Sigmoid colon (tissue), 7 donors: ENCODE results near the gene SLC7A6. TPM values are rescaled to one million over a fixed set of nuclear protein-coding genes. Genes with fewer than 3 reads are reported as not detected.
"Not testable (repeated sequence)": the region's sequence is repeated elsewhere in the genome, so short reads cannot be mapped to it uniquely, and the experiment has no call there.

Experiments
- DNase-seq: peaks from one replicate; pipeline ENCODE4 v3.0.0-alpha.2; 2019
- H3K27ac ChIP-seq, 4 donors: fragments of 200-600 bp; sonication (generic); one replicate each; pipeline ENCODE4 v1.5.1; 2016 to 2019; ENCODE audit warnings: mild to moderate bottlenecking in 1 of 4
- H3K27me3 ChIP-seq, 3 donors: fragments of 200-600 bp; sonication (generic); one replicate each; pipeline ENCODE4 v1.5.1; 2019; ENCODE audit warnings: mild to moderate bottlenecking in 1 of 3
- H3K36me3 ChIP-seq, 4 donors: fragments of 200-600 bp; sonication (generic); one replicate each; pipeline ENCODE4 v1.5.1; 2016 to 2019
- H3K4me1 ChIP-seq, 4 donors: fragments of 200-600 bp; sonication (generic); one replicate each; pipeline ENCODE4 v1.5.1; 2017 to 2019
- H3K4me3 ChIP-seq, 4 donors: fragments of 200-600 bp; sonication (generic); one replicate each; pipeline ENCODE4 v1.5.1; 2017 to 2019; ENCODE audit warnings: mild to moderate bottlenecking in 2 of 4, moderate library complexity in 1 of 4
- H3K9me3 ChIP-seq, 4 donors: fragments of 200-600 bp in 3 of 4; sonication (generic) in 3 of 4; one replicate each; pipeline versions ENCODE4 v1.5.1 to v1.6.1; 2013 to 2019
- EP300 ChIP-seq, 4 donors: sonication (generic); formaldehyde crosslinking; IDR thresholded peaks; one replicate each; pipeline ENCODE4 v1.6.1; 2017; ENCODE audit warnings: antibody characterized with exemption in 4 of 4
- POLR2A ChIP-seq, 2 donors: fragments of 450-650 bp; IDR thresholded peaks; one replicate each; pipeline ENCODE4 v1.6.1; 2016; ENCODE audit warnings: antibody characterized with exemption in 2 of 2, mild to moderate bottlenecking in 2 of 2, moderate library complexity in 2 of 2
- POLR2AphosphoS5 ChIP-seq, 4 donors: sonication (generic); formaldehyde crosslinking; IDR thresholded peaks; one replicate each; pipeline ENCODE4 v1.6.1; 2017; ENCODE audit warnings: antibody characterized with exemption in 4 of 4
- WGBS, 2 donors: extraction: QIAGEN DNeasy Blood & Tissue Kit; methylation state at CpG; one replicate each; pipeline ENCODE4 v1.1.7; 2013; 5-methylcytosine and 5-hydroxymethylcytosine counted together
- intact Hi-C: fragments of 100-400 bp; cut with DNase I; formaldehyde crosslinking; loops from one replicate; pipeline ENCODE4 v1.15.1; 2023
- polyA plus RNA-seq, 3 donors: library from polyadenylated mRNA; stranded (reverse); fragments of 200-250 nt; gene quantifications; one replicate each; pipeline ENCODE4 v1.2.3, GENCODE V29; 2013
- total RNA-seq, 4 donors: library from RNA; depleted of rRNA; stranded (reverse); fragments of >200 nt; gene quantifications; one replicate each; pipeline ENCODE4 v1.1.0, GENCODE V29; 2016
- TF ChIP-seq, protein P1 (sequence below), 4 experiments: fragments of 450-650 bp in 3 of 4; fragments of 200-600 bp in 1 of 4; IDR thresholded peaks; one replicate each; pipeline ENCODE4 v1.5.1; 2016 to 2019; ENCODE audit warnings: antibody characterized with exemption in 4 of 4, mild to moderate bottlenecking in 3 of 4, moderate library complexity in 2 of 4
- donor health status: healthy with polysubstance abuse.
- donor health status: Bipolar disorder and iron deficiency.
- donor health status: healthy.

The SLC7A6 gene
- total and polyA plus RNA-seq, 7 donors: 1.8 to 40.7 (median 26.8) TPM

DNA sequence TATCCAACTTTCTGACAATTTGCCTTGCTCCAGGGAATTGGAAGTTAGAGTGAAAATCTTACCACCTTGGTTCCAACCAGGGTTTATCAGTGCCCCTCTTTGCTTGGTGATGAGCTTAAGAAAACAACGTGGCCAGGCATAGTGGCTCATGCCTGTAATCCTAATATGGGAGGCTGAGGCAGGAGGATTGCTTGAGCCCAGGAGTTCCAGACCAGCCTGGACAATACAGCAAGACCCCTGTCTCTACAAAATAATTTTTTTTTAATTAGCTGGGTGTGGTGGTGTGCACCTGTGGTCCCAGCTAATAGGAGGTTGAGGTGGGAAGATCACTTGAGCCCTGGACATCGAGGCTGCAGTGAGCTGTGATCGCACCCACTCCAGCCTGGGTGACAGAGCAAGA is 21.4 kb downstream of the SLC7A6 start:
- TF ChIP-seq POLR2A (IDR thresholded peaks at IDR 0.05): no peak
- no peak for TF ChIP-seq POLR2AphosphoS5 (IDR thresholded peaks at IDR 0.05)
- TF ChIP-seq, protein P1, sequence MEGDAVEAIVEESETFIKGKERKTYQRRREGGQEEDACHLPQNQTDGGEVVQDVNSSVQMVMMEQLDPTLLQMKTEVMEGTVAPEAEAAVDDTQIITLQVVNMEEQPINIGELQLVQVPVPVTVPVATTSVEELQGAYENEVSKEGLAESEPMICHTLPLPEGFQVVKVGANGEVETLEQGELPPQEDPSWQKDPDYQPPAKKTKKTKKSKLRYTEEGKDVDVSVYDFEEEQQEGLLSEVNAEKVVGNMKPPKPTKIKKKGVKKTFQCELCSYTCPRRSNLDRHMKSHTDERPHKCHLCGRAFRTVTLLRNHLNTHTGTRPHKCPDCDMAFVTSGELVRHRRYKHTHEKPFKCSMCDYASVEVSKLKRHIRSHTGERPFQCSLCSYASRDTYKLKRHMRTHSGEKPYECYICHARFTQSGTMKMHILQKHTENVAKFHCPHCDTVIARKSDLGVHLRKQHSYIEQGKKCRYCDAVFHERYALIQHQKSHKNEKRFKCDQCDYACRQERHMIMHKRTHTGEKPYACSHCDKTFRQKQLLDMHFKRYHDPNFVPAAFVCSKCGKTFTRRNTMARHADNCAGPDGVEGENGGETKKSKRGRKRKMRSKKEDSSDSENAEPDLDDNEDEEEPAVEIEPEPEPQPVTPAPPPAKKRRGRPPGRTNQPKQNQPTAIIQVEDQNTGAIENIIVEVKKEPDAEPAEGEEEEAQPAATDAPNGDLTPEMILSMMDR (IDR thresholded peaks at IDR 0.05): no peak
- no peak for TF ChIP-seq EP300 (IDR thresholded peaks at IDR 0.05)
- no peaks in the 10 kb centered on the region for H3K9me3 ChIP-seq
- no peak overlapping the region for H3K4me3 ChIP-seq
- H3K36me3 ChIP-seq: peaks cover 0 to 32% (median 8%) of the 10 kb centered on the region in 4 donors
- WGBS, 2 donors: 83 to 91% methylated on average over 3 of the region's 3 CpGs
- DNase-seq: no peak
- H3K27ac ChIP-seq: peak overlapping the region in 2 of 4 donors; percentile 16 to 31
- H3K4me1 ChIP-seq: peaks cover 0 to 13% (median 2%) of the 10 kb centered on the region in 4 donors
- no peaks in the 10 kb centered on the region for H3K27me3 ChIP-seq
- intact Hi-C loops: no loop called here

DNA sequence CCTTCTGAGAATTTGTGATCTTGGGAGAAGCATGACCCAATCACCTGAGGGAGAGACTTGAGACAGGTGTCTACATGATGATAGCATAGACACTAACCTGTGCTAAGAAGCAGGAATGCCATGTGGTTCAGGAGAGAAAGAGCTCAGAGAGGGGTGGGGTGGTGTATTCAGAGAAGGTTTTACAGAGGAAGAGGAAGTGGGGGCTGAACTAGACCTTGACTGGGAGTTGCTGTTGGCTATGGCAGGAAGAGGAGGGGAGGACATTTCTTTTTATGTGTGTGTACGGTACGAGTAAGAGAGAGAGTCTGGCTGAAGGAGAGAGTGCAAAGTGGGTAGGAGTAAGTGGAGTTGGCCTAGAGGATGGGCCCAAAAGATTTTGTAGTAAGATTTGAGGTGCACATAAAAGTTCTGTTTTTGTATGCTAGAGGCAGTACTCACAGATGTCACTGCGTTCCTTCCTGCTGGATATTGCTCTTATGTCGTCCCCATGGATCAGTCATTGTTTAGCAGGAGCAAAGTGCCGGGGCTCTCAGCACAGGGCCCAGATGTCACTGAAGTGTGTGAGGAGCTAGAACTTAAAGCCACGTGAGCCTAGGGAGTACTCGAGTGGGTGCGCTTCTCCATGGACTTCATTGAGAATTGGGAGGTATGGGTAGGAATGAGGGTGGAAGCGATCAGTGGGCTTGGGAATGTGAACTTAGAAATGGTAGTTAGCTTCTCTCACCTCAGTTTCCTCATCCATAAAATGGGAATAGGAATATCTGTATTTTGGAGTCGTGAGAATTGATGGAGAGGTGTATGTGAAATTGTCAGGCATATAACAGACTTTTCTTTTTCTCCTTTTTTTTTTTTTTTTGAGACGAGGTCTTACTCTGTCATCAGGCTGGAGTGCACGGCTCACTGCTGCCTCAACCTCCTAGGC is 22.1 kb downstream of the SLC7A6 start:
- Histone ChIP-seq H3K27me3 (no peaks in the 10 kb centered on the region), H3K9me3 (no peaks in the 10 kb centered on the region), H3K4me1 (peaks cover 0 to 13% (median 2%) of the 10 kb centered on the region in 4 donors), H3K27ac (peak overlapping the region in 1 of 4 donors; percentile 65), H3K36me3 (peaks cover 0 to 37% (median 12%) of the 10 kb centered on the region in 4 donors), H3K4me3 (no peak overlapping the region)
- intact Hi-C loops: no loop called here
- DNase-seq: no peak
- WGBS, 2 donors: 68 to 79% methylated on average over 12 of the region's 12 CpGs
- TF ChIP-seq, protein P1 (IDR thresholded peaks at IDR 0.05): no peak
- no peak for TF ChIP-seq POLR2AphosphoS5 (IDR thresholded peaks at IDR 0.05)
- no peak for TF ChIP-seq POLR2A (IDR thresholded peaks at IDR 0.05)
- no peak for TF ChIP-seq EP300 (IDR thresholded peaks at IDR 0.05)

DNA sequence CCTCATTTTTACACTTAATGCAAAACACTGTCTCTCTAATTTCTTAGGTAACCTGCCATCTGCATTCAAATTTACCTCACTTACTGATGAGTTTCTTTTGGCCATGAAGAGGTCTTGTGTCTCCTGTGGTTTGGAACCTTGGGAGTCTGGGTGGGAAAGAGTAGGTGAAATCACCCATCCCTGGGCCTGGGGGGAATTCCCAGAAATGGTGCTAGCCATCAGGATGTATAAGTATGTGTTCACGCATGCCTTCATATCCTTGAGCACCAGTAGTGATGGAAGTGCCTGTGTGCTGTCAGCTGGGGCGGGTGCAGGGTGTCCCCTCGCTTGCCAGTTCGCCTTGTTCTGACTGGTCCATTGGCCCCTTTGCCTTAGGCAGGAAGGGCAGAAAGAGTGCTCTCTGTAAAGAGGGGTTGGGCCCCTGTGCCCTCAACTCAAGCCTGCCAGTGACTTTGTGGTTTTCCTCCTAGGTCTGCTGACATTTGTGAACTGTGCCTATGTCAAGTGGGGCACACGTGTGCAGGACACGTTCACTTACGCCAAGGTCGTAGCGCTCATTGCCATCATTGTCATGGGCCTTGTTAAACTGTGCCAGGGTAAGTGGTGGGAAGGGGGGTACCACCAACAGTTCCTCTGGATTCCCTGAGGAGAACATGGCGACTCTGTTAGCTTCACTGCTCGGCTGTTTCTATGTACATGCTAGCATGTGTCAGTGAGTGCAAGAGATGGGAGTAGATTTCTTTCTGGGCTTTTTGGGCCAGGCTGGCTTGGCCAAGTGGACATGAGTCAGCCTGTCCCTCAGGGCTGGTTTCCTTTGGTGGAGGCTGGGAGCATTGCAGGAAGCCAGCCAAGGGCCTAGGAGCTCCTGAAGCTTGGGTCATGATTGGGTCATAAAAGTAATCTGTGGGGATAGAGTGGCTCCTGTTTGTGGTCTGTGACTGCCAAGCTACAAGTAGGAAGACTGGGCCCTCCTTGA is 23.2 kb downstream of the SLC7A6 start:
- H3K4me3 ChIP-seq: no peak overlapping the region
- intact Hi-C loops: no loop called here
- peak; percentile 87 for DNase-seq
- H3K4me1 ChIP-seq: peaks cover 0 to 13% (median 2%) of the 10 kb centered on the region in 4 donors
- 62 to 88% methylated on average over 11 of the region's 11 CpGs for WGBS, 2 donors
- no peaks in the 10 kb centered on the region for H3K9me3 ChIP-seq
- H3K27ac ChIP-seq: peak overlapping the region in 2 of 4 donors; percentile 12 to 65
- TF ChIP-seq POLR2A (IDR thresholded peaks at IDR 0.05): no peak
- TF ChIP-seq POLR2AphosphoS5 (IDR thresholded peaks at IDR 0.05): no peak
- TF ChIP-seq, protein P1 (IDR thresholded peaks at IDR 0.05): no peak
- TF ChIP-seq EP300 (IDR thresholded peaks at IDR 0.05): no peak
- no peaks in the 10 kb centered on the region for H3K27me3 ChIP-seq
- H3K36me3 ChIP-seq: peaks cover 0 to 41% (median 13%) of the 10 kb centered on the region in 4 donors

DNA sequence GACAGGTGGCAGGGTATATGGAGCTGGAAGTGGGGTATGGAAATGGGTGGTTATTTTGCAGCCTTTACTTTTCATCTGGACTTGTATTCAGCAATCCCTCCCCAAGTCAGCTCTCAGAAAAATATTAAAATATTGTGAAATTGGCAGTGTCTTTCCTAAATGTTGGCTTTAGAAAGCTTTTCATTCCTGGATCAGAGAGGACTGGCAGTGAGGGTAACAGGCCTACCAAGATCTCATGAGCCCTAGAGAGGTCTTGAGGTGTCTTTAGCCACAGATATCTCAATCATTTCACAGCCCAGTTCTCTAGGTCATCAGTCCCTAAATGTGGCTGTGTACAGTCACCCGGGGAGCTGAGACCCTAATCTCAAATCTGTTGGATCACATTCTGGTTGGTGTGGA is 23.9 kb downstream of the SLC7A6 start:
- TF ChIP-seq POLR2A (IDR thresholded peaks at IDR 0.05) (no peak), EP300 (IDR thresholded peaks at IDR 0.05) (no peak), POLR2AphosphoS5 (IDR thresholded peaks at IDR 0.05) (no peak)
- TF ChIP-seq, protein P1 (IDR thresholded peaks at IDR 0.05): no peak
- intact Hi-C loops: no loop called here
- WGBS, 2 donors: 88 to 90% methylated on average over 1 of the region's 1 CpG
- Histone ChIP-seq H3K9me3 (no peaks in the 10 kb centered on the region), H3K27me3 (no peaks in the 10 kb centered on the region), H3K36me3 (peaks cover 0 to 48% (median 16%) of the 10 kb centered on the region in 4 donors), H3K4me1 (peaks cover 0 to 13% (median 2%) of the 10 kb centered on the region in 4 donors), H3K27ac (peak overlapping the region in 2 of 4 donors; percentile 12 to 65), H3K4me3 (no peak overlapping the region)
- no peak for DNase-seq

DNA sequence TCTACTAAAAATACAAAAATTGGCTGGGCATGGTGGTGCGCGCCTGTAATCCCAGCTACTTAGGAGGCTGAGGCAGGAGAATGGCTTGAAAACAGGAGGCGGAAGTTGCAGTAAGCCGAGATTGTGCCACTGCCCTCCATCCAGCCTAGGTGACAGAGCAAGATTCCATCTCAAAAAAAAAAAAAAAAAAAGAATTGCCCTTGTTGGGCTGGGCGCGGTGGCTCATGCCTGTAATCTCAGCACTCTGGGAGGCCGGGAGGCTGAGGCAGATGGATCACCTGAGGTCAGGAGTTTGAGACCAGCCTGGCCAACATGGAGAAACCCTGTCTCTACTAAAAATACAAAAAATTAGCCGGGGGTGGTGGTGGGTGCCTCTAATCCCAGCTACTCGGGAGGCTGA is 24.5 kb downstream of the SLC7A6 start:
- H3K27me3 ChIP-seq, H3K4me3 ChIP-seq, H3K9me3 ChIP-seq, intact Hi-C loops, DNase-seq: not testable (repeated sequence)
- peaks cover 0 to 13% (median 2%) of the 10 kb centered on the region in 4 donors for H3K4me1 ChIP-seq
- H3K27ac ChIP-seq: peak overlapping the region in 2 of 4 donors; percentile 12 to 65
- WGBS, 2 donors: 88 to 93% methylated on average over 9 of the region's 9 CpGs
- H3K36me3 ChIP-seq: peaks cover 0 to 53% (median 21%) of the 10 kb centered on the region in 4 donors
